DOHH2 (cell line): ENCODE measurements around the gene TTC28.

Experiments
- EZH2phosphoT487 ChIP-seq: fragments of 200-600 bp; sonication (generic); IDR thresholded peaks from 2 replicates; pipeline ENCODE4 v1.6.1; 2017; ENCODE audit warnings: borderline replicate concordance, mild to moderate bottlenecking, antibody characterized with exemption, low read length, moderate library complexity, mixed read lengths
- TF ChIP-seq, protein P1 (sequence below): fragments of 200-600 bp; sonication (generic); IDR thresholded peaks from one replicate; pipeline ENCODE4 v1.5.1; 2014; ENCODE audit warnings: antibody characterized with exemption, mild to moderate bottlenecking, low read depth, low read length; ENCODE audit not compliant: poor library complexity, severe bottlenecking

DNA sequence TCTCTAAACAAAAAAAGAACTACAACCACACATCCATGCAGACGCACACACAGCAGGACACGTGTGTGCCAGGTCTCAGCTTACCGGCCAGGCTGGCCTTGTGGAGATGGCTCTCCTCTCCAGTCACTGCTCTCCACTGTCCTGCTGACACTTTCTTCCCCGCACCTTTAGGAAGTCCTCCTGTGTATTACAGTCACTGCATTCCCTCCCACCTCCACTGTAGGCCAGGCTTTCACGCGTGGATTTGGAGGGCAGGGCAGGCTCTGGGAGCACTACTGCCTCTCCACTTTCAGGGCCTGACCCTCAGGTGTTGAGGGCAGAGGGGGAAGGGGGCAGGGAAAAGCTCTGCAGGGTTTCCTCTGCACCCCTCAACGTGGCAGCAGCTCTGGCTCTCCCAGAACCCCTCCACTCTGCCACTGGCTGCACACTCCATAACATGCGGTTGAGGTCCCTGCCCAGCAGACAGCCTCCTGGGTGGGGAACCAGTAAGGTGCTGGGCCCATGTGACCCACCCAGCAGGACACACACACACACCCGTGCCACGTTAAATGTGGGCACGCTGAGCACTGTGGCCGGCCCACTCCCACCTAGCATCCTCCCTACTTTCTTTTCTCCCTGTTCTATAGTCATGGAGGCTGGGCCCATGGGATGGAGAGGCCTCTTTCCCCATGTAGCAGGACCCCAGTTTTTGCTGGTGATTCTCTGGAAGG lies 653.6 kb downstream of the TTC28 start:
- TF ChIP-seq, protein P1, sequence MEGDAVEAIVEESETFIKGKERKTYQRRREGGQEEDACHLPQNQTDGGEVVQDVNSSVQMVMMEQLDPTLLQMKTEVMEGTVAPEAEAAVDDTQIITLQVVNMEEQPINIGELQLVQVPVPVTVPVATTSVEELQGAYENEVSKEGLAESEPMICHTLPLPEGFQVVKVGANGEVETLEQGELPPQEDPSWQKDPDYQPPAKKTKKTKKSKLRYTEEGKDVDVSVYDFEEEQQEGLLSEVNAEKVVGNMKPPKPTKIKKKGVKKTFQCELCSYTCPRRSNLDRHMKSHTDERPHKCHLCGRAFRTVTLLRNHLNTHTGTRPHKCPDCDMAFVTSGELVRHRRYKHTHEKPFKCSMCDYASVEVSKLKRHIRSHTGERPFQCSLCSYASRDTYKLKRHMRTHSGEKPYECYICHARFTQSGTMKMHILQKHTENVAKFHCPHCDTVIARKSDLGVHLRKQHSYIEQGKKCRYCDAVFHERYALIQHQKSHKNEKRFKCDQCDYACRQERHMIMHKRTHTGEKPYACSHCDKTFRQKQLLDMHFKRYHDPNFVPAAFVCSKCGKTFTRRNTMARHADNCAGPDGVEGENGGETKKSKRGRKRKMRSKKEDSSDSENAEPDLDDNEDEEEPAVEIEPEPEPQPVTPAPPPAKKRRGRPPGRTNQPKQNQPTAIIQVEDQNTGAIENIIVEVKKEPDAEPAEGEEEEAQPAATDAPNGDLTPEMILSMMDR, result no peak
- no peak for TF ChIP-seq EZH2phosphoT487
